ENCODE data around the gene MAN2B2.

The MAN2B2 gene

DNA sequence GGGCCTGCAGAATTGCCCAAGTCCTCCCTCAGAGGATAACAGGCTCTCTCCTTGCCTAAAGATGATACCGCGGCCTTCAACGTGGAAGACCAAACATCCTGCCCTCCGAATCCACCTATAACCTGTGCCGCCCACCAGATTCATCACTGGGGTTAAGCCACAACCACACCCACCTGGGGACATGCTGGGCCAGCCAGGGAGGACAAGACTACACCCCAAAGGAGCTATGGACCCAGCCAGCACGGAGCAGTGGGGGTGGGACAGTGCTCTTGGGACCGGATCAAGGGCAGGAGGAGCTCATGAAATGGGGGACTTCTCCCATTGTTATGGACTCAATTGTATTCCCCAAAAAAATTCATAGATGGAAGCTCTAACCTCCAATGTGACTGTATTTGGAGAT is 6.8 kb upstream of the MAN2B2 start:
- no peak for DNase-seq (ENCODE audit: low spot score)

DNA sequence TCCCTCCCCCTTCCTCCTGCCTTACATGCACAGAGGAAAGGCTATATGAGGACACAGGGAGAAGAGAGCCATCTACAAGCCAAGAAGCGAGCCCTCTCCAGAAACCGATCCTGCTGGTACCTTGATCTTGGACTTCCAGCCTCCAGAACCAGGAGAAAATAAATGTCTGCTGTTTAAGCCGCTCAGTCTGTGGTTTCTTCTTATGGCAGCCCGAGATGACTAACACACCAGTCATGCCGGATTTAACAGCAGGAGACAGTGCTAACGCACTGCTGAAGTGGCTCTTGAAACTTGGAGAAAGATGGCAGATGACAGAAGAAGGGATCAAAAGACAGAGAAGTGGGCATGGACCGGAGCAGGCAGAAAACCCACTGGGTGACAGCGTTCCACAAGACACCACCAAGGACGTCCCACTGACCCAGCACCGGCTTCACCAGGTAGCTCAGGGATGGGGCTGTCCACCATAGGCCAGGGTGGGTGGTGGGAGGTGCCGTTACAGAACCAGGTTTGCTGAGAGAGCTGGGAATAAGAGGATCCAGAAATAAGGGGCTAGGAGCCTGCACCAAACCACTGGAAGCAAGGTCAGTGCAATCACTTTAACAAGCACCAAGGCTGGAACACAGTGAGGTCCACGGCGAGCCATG is 6.2 kb upstream of the MAN2B2 start:
- no peak for DNase-seq (ENCODE audit: low spot score)

GRCh38 chr4:6571608-6572007 is 3.4 kb upstream of the MAN2B2 start:
- no peak for DNase-seq (ENCODE audit: low spot score)

GRCh38 chr4:6573551-6573950 is 1.4 kb upstream of the MAN2B2 start:
- no peak for DNase-seq (ENCODE audit: low spot score)

- no peak for DNase-seq (ENCODE audit: low spot score)
Observed at GRCh38 chr4:6573986-6574746, 823 bp upstream of the MAN2B2 start.

GRCh38 chr4:6575503-6576240 is 683 bp downstream of the MAN2B2 start:
- no peak for DNase-seq (ENCODE audit: low spot score)

- DNase-seq (ENCODE audit: low spot score) = no peak
Observed at GRCh38 chr4:6576512-6576911, 1.5 kb downstream of the MAN2B2 start.

GRCh38 chr4:6576932-6577331 is 1.9 kb downstream of the MAN2B2 start:
- DNase-seq (ENCODE audit: low spot score) = no peak

GRCh38 chr4:6577409-6577808 is 2.4 kb downstream of the MAN2B2 start:
- DNase-seq (ENCODE audit: low spot score) = no peak

GRCh38 chr4:6578221-6578620 is 3.2 kb downstream of the MAN2B2 start:
- DNase-seq (ENCODE audit: low spot score) = no peak

- no peak for DNase-seq (ENCODE audit: low spot score)
Observed at GRCh38 chr4:6580353-6580752, 5.4 kb downstream of the MAN2B2 start.

- DNase-seq (ENCODE audit: low spot score) = no peak
Observed at GRCh38 chr4:6581566-6582121, 6.7 kb downstream of the MAN2B2 start.

DNA sequence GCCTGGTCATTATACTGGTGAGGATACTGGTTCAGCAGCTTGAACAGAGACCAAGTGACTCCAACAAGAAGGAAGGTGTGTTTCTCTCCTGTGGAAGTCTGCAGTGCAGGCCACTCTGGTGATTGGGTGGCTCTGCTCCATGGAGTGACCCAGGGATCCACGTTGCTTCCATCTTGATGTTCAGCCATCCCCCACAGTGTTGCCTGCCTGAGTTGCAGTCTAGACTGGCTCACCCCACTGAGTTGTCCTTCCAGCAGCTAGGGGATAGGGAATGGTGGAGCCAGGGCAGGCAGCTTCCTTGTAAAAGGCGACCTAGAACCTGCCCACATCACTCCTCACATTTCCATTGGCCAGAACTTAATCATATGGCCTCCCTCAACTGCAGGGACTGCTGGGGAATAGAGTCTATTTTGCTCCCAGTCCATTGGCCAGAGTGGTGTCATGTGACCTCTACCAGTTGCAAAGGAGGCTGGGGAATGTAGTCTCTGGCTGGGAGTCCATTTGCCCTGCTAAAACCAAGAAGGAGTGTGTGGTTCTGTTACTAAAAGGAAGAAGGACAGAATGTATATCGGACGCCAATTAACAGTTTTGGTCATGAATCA is 8.0 kb downstream of the MAN2B2 start:
- DNase-seq (ENCODE audit: low spot score) = no peak

DNA sequence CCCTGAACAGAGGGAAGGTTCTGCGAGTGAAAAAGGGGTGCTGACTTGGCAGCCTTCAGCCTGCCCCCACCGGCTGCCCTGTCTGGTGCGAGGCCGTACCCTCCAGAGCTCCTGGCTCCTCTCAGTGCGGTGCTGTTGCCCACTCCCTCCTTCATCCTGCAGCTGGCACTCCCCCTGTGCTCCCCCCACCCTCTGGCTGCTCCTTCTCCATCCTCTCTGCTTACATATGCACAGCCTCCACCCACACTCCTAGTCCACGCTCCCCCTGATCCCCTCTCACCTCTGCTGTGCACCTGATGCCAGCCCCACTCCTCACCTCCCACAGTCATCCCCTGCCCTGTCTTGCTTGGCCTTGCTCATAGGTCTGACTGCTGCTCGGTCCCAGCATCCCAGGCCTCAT is 9.9 kb downstream of the MAN2B2 start:
- no peak for DNase-seq (ENCODE audit: low spot score)

DNA sequence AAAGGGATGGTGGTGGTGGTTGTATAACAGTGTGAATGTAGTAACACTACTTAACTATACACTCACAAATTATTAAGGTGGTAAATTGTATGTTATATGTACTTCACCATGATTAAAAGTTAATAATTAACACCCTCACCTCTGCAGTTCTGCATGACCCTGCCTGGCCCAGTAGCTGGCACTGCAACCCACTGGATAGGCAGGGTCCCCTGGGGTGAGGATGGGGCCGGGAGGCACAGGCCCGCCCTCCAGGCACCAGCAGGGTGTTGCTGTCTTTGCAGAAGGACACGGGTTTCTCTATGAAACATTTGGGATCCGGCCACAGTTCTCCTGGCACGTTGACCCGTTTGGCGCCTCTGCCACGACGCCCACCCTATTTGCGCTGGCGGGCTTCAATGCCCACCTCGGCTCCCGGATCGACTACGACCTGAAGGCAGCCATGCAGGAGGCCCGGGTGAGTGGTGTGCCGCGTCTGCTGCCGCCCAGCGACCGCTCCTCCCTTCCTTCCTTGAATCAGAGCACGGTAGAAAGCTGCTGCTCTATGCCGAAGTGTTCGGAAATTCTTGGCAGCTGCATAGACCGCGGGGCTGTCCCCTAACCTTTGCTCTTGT is 11.8 kb downstream of the MAN2B2 start:
- no peak for DNase-seq (ENCODE audit: low spot score)

DNA sequence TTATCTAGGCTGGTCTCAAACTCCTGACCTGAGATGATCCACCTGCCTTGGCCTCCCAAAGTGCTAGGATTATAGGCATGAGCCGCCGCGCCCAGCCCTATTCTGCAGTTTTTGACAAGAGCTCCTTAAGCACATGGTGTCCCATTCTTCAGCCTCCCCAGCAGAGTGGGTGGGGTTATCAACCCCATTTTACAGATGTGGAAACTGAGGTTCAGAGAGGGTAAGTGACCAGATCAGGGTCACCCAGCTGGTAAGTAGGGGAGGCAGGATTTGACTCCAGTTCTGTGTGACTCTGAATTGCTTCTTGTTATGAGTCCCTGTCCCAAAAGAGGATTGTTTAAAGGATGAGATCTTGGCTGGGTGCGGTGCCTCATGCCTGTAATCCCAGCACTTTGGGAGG is 14.5 kb downstream of the MAN2B2 start:
- no peak for DNase-seq (ENCODE audit: low spot score)

DNA sequence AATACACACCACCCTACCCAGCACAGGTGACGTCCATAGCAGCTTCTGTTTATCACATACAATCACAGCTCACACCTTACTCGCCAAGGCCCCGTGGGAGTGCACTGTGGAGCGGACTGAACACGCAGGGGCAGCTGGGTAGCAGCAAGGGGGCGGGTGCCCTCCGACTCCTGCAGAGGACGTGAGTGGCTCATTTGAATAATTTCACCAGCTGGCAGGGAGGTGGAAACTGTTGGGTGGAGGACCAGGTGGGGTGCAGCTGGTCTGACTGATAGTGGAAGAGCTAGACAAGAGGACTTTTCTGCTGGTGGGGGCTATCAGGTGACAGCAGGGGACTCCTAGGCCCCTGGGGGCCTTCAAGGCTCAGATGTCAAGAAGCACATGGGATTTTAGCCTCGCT is 16.3 kb downstream of the MAN2B2 start:
- no peak for DNase-seq (ENCODE audit: low spot score)

DNA sequence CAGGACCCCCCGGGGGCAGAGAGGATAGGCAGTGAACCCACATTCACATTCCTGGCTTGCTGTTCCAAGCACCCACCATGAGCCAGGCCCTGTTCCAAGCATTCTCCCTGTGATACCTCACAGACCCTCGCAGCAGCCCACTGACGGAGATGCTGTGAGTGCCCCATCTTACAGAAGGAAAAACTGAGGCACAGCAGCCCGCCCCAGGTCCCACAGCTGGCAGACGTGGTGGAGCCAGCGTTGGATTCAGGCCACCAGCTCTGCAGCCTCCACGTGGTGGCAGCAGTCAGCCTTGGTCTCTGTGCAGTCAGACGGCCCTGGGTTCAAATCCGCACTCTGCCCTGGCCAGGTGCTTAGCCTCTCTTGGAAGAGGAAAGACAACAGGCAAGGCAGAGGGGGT is 16.8 kb downstream of the MAN2B2 start:
- no peak for DNase-seq (ENCODE audit: low spot score)

GRCh38 chr4:6592804-6593563 is 18.0 kb downstream of the MAN2B2 start:
- DNase-seq (ENCODE audit: low spot score) = no peak

DNA sequence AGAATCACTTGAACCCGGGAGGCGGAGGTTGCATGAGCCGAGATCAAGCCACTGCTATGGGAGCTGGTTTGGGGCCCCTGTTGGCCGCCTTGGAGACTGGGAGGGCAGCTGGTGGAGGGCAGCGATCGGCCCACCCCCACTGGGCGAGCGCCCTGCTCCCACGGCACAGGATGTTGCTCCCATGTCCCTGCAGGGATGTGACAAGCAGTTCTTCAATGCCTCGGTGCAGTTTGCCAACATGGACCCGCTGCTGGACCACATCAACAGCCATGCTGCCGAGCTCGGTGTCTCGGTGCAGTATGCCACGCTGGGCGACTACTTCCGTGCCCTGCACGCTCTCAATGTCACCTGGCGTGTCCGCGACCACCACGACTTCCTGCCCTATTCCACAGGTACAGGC is 19.4 kb downstream of the MAN2B2 start:
- DNase-seq (ENCODE audit: low spot score) = no peak

- DNase-seq (ENCODE audit: low spot score) = no peak
Observed at GRCh38 chr4:6594826-6595355, 19.9 kb downstream of the MAN2B2 start.

Data from left forelimb (tissue), 1 donor.